HepG2 (cell line): ENCODE data around the gene GFRA1. TPM values are rescaled to one million over a fixed set of nuclear protein-coding genes. Genes with fewer than 3 reads are reported as not detected.

ENCODE experiments used
- ATAC-seq: fragments of 200-7000 bp; cut with Tn5 transposase; 3 replicates; pipeline ENCODE4 v1.9.1; 2020; ENCODE audit warnings: mild to moderate bottlenecking, moderate library complexity
- BruUV-seq: library from RNA; stranded (reverse); fragments of 400-500 nt; replicated peaks from 2 replicates; lab custom pipeline; 2021; lab: Mats Ljungman, UMichigan
- CTCF ChIA-PET: fragments of 300-600 bp; formaldehyde crosslinking; extraction: SDS; loops from one replicate; lab custom pipeline; 2021; ENCODE audit warnings: low total read pairs, inconsistent platforms, low intra/inter-chr PET ratio; lab: Yijun Ruan, JAX
- POLR2A ChIA-PET: fragments of 350-600 bp; sonication (Branson Sonifier 250); formaldehyde crosslinking; loops from one replicate; lab custom pipeline; 2020; ENCODE audit warnings: antibody characterized with exemption, inconsistent platforms; lab: Yijun Ruan, JAX
- DNase-seq: peaks from one replicate; pipeline ENCODE4 v3.0.0-alpha.2; 2015; ENCODE audit warnings: low spot score
- FAIRE-seq: peaks from 3 replicates; lab custom pipeline; 2011; peaks lifted over from hg19 to GRCh38; lab: Jason Lieb, UNC
- H2AFZ ChIP-seq: one replicate; pipeline ENCODE4 v1.6.1; 2011; ENCODE audit warnings: low read length, inconsistent platforms
- H3K27ac ChIP-seq: fragments of 300-600 bp; 3 replicates; pipeline ENCODE4 v1.8.0; 2011; ENCODE audit warnings: mixed run types, mild to moderate bottlenecking, mixed read lengths, low read length, inconsistent platforms; ENCODE audit not compliant: insufficient read depth; ENCODE audit errors: extremely low read length
- H3K27me3 ChIP-seq, 2 experiments: fragments of 200-600 bp in 1 of 2; 2 replicates in 1 of 2; 3 replicates in 1 of 2; pipeline versions ENCODE4 v1.6.0 to v1.8.0; 2011; ENCODE audit warnings: low read length in 2 of 2, mild to moderate bottlenecking in 2 of 2, moderate library complexity in 2 of 2, inconsistent platforms in 1 of 2; ENCODE audit not compliant: insufficient read depth in 2 of 2, control insufficient read depth in 1 of 2
- H3K36me3 ChIP-seq, 2 experiments: fragments of 200-600 bp in 1 of 2; replicated peaks in 1 of 2; 2 replicates in 1 of 2; 3 replicates in 1 of 2; pipeline versions ENCODE4 v1.5.1 to v1.8.0; 2011; ENCODE audit warnings: low read length in 2 of 2, inconsistent platforms in 1 of 2; ENCODE audit not compliant: insufficient read depth in 2 of 2, control insufficient read depth in 1 of 2
- H3K4me1 ChIP-seq: 2 replicates; pipeline ENCODE4 v1.5.1; 2012; ENCODE audit warnings: low read length, inconsistent platforms; ENCODE audit not compliant: insufficient read depth
- H3K4me2 ChIP-seq: 2 replicates; pipeline ENCODE4 v1.6.0; 2011; ENCODE audit warnings: low read depth, low read length, inconsistent platforms
- H3K4me3 ChIP-seq, 3 experiments: fragments of 200-600 bp in 1 of 3; sonication (generic), shearing (Covaris generic) in 1 of 3; replicated peaks in 1 of 3; 2 replicates each; pipeline ENCODE4 v1.5.1; 2011 to 2016; ENCODE audit warnings: low read length in 3 of 3, inconsistent platforms in 2 of 3, low read depth in 2 of 3, mild to moderate bottlenecking in 2 of 3, control low read depth in 1 of 3, mixed read lengths in 1 of 3; ENCODE audit not compliant: insufficient read depth in 1 of 3
- H3K79me2 ChIP-seq: one replicate; pipeline ENCODE4 v1.6.1; 2011; ENCODE audit warnings: low read length, inconsistent platforms; ENCODE audit not compliant: insufficient read depth
- H3K9ac ChIP-seq: 2 replicates; pipeline ENCODE4 v1.6.0; 2011; ENCODE audit warnings: mild to moderate bottlenecking, low read depth, low read length, inconsistent platforms; ENCODE audit not compliant: insufficient read depth
- H3K9me3 ChIP-seq: 2 replicates; pipeline ENCODE4 v1.5.1; 2012; ENCODE audit warnings: mild to moderate bottlenecking, low read length
- H4K20me1 ChIP-seq: 2 replicates; pipeline ENCODE4 v1.6.0; 2011; ENCODE audit warnings: inconsistent platforms, mild to moderate bottlenecking, low read length, moderate library complexity; ENCODE audit not compliant: insufficient read depth
- IKZF1 ChIP-seq: fragments of 450-650 bp; IDR thresholded peaks from 2 replicates; pipeline ENCODE4 v1.7.1; 2016
- ISL2 ChIP-seq: sonication (generic); formaldehyde crosslinking; IDR thresholded peaks from 2 replicates; pipeline ENCODE4 v1.5.0; 2020; ENCODE audit warnings: missing genetic modification reagents
- MTF1 ChIP-seq: sonication (generic); formaldehyde crosslinking; IDR thresholded peaks from 2 replicates; pipeline ENCODE4 v1.5.0; 2020; ENCODE audit warnings: missing genetic modification reagents
- NFIB ChIP-seq: sonication (generic); formaldehyde crosslinking; IDR thresholded peaks from 2 replicates; pipeline ENCODE4 v1.9.0; 2021; ENCODE audit warnings: missing genetic modification reagents, mild to moderate bottlenecking, borderline replicate concordance
- RELA ChIP-seq: sonication (generic); formaldehyde crosslinking; IDR thresholded peaks from 2 replicates; pipeline ENCODE4 v1.4.0; 2020; ENCODE audit warnings: missing genetic modification reagents
- RNF2 ChIP-seq: fragments of 450-650 bp; conservative IDR thresholded peaks from 2 replicates; pipeline ENCODE4 v1.6.1; 2016; ENCODE audit warnings: low read depth
- SIX1 ChIP-seq: sonication (generic); formaldehyde crosslinking; IDR thresholded peaks from 2 replicates; pipeline ENCODE4 v1.4.0; 2020; ENCODE audit warnings: missing genetic modification reagents, borderline replicate concordance
- SRF ChIP-seq: IDR thresholded peaks from 2 replicates; pipeline ENCODE4 v1.6.1; 2011; ENCODE audit warnings: mild to moderate bottlenecking, low read depth, low read length, moderate library complexity
- SRY ChIP-seq: sonication (generic); formaldehyde crosslinking; IDR thresholded peaks from 2 replicates; pipeline ENCODE4 v1.8.0; 2022; ENCODE audit warnings: mild to moderate bottlenecking, missing genetic modification reagents
- SYNCRIP ChIP-seq: fragments of 200-400 bp; formaldehyde crosslinking; IDR thresholded peaks from 2 replicates; pipeline ENCODE4 v1.6.1; 2018; ENCODE audit warnings: mild to moderate bottlenecking, low read depth, low read length; ENCODE audit not compliant: insufficient read depth
- TOPORS ChIP-seq: sonication (generic); formaldehyde crosslinking; IDR thresholded peaks from 2 replicates; pipeline ENCODE4 v1.8.0; 2023; ENCODE audit warnings: mild to moderate bottlenecking, missing genetic modification reagents
- TRIM24 ChIP-seq: sonication (generic); formaldehyde crosslinking; IDR thresholded peaks from 2 replicates; pipeline ENCODE4 v1.8.0; 2022; ENCODE audit warnings: mild to moderate bottlenecking, missing genetic modification reagents
- ZNF207 ChIP-seq: fragments of 450-650 bp; IDR thresholded peaks from 2 replicates; pipeline ENCODE4 v1.6.1; 2016; ENCODE audit warnings: antibody characterized with exemption, borderline replicate concordance
- ZNF646 ChIP-seq: sonication (generic); formaldehyde crosslinking; IDR thresholded peaks from 2 replicates; pipeline ENCODE4 v1.9.0; 2021; ENCODE audit warnings: mild to moderate bottlenecking, missing genetic modification reagents
- ZNF703 ChIP-seq: sonication (generic); formaldehyde crosslinking; IDR thresholded peaks from 2 replicates; pipeline ENCODE4 v1.5.1; 2020; ENCODE audit warnings: missing genetic modification reagents, mild to moderate bottlenecking, moderate library complexity, borderline replicate concordance
- ZNF839 ChIP-seq: sonication (generic); formaldehyde crosslinking; IDR thresholded peaks from 2 replicates; pipeline ENCODE4 v1.4.0; 2020; ENCODE audit warnings: missing genetic modification reagents, mild to moderate bottlenecking, borderline replicate concordance
- ZSCAN29 ChIP-seq: sonication (generic); formaldehyde crosslinking; conservative IDR thresholded peaks from 2 replicates; pipeline ENCODE4 v1.4.0; 2020; ENCODE audit warnings: mild to moderate bottlenecking, missing genetic modification reagents
- WGBS: methylation state at CpG from one replicate; pipeline ENCODE4 v1.1.6; 2017; ENCODE audit warnings: low lambda C conversion rate; 5-methylcytosine and 5-hydroxymethylcytosine counted together
- in situ Hi-C: cut with HindIII; loops from 2 replicates; pipeline ENCODE4 v1.10.0; 2017; ENCODE audit warnings: low pct_unique_long_range_greater_than_20kb; ENCODE audit not compliant: extremely low pct_ligation_motif_present
- intact Hi-C: fragments of 100-400 bp; cut with micrococcal nuclease; formaldehyde crosslinking; loops from one replicate; pipeline ENCODE4 v1.10.0; 2022; ENCODE audit not compliant: unreplicated experiment
- polyA plus RNA-seq, 8 experiments: library from polyadenylated mRNA; depleted of rRNA in 3 of 8; stranded (reverse) in 7 of 8; unstranded in 1 of 8; fragments of >200 nt; fragmentation: Illumina TruSeq in 4 of 8; extraction: Trizol in 4 of 8; gene quantifications; 2 replicates each; pipeline versions ENCODE4 v1.2.1 to v1.2.3, GENCODE V29; 2011 to 2016; ENCODE audit warnings: low read depth in 4 of 8, missing spikeins in 1 of 8, mixed read lengths in 1 of 8; ENCODE audit not compliant: insufficient read depth in 1 of 8
- total RNA-seq, 5 experiments: library from RNA; depleted of rRNA; stranded (reverse); fragments of >200 nt; fragmentation: Illumina TruSeq; extraction: Trizol; gene quantifications; 2 replicates each; pipeline ENCODE4 v1.2.3, GENCODE V29; 2016; ENCODE audit warnings: low read depth in 1 of 5
- TF ChIP-seq, protein P1 (sequence below): IDR thresholded peaks from 2 replicates; pipeline ENCODE4 v1.6.1; 2016; ENCODE audit warnings: low read depth, borderline replicate concordance

The GFRA1 gene
- total and polyA plus RNA-seq, 2 of the 13 experiments (the other 11 are each of a cell fraction or from before 2014, with no cell fraction given) = not detected

- TF ChIP-seq ZNF646 (CRISPR knock-in tag) (no peak), MTF1 (CRISPR knock-in tag) (no peak), SRF (no peak), SRY (CRISPR knock-in tag) (no peak)
- TF ChIP-seq, all 625 proteins: peak for 0
Observed at GRCh38 chr10:116138897-116139296, 134.1 kb downstream of the GFRA1 start (continued).

- DNase-seq (no peak), ATAC-seq (no peak), FAIRE-seq (no peak)
- intact Hi-C loops = no loop called here
- BruUV-seq = no TSS peak
- Histone ChIP-seq H3K4me3 (no peak overlapping the region), H3K9me3 (no peaks in the 10 kb centered on the region), H2AFZ (no peak overlapping the region), H3K36me3 (no peaks in the 10 kb centered on the region), H3K79me2 (no peaks in the 10 kb centered on the region), H3K27ac (no peak overlapping the region), H3K9ac (no peak overlapping the region), H3K4me2 (no peak overlapping the region), H4K20me1 (no peaks in the 10 kb centered on the region), H3K4me1 (no peaks in the 10 kb centered on the region), H3K27me3 (no peaks in the 10 kb centered on the region)
- ChIA-PET POLR2A (no interaction called here), CTCF (no interaction called here)
- in situ Hi-C loops = no loop called here
- TF ChIP-seq ZNF207 (no peak), SYNCRIP (no peak), IKZF1 (no peak), SIX1 (CRISPR knock-in tag) (no peak), ZSCAN29 (CRISPR knock-in tag) (no peak), RELA (CRISPR knock-in tag) (no peak), TOPORS (CRISPR knock-in tag) (no peak), ISL2 (CRISPR knock-in tag) (no peak), ZNF839 (CRISPR knock-in tag) (no peak), NFIB (CRISPR knock-in tag) (no peak), ZNF703 (CRISPR knock-in tag) (no peak), RNF2 (no peak), TRIM24 (no peak)
- TF ChIP-seq, protein P1, sequence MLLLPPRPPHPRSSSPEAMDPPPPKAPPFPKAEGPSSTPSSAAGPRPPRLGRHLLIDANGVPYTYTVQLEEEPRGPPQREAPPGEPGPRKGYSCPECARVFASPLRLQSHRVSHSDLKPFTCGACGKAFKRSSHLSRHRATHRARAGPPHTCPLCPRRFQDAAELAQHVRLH (CRISPR knock-in tag) = no peak
- WGBS = 0% methylated on average over 4 of the region's 4 CpGs
Observed at GRCh38 chr10:116136261-116136660, 136.7 kb downstream of the GFRA1 start.
